GM06990 (cell line): ENCODE measurements around the gene VEGFC.

Source experiments
- DNase-seq: peaks from one replicate; pipeline ENCODE4 v3.0.0-alpha.2; 2011; ENCODE audit not compliant: insufficient read length; ENCODE audit errors: extremely low read depth
- H3K27me3 ChIP-seq: replicated peaks from 2 replicates; pipeline ENCODE4 v1.6.0; 2011; ENCODE audit warnings: low read length; ENCODE audit not compliant: control insufficient read depth, insufficient read depth
- H3K36me3 ChIP-seq: 2 replicates; pipeline ENCODE4 v1.5.1; 2011; ENCODE audit warnings: low read length; ENCODE audit not compliant: control insufficient read depth, insufficient read depth
- H3K4me3 ChIP-seq: replicated peaks from 2 replicates; pipeline ENCODE4 v1.5.1; 2011; ENCODE audit warnings: low read depth, mild to moderate bottlenecking, control low read depth, low read length
- TF ChIP-seq, protein P1 (sequence below): IDR thresholded peaks from 2 replicates; pipeline ENCODE4 v1.5.1; 2011; ENCODE audit warnings: low read length, control low read depth, mild to moderate bottlenecking, inconsistent platforms; ENCODE audit not compliant: insufficient read depth, poor library complexity, severe bottlenecking

Gene VEGFC

DNA sequence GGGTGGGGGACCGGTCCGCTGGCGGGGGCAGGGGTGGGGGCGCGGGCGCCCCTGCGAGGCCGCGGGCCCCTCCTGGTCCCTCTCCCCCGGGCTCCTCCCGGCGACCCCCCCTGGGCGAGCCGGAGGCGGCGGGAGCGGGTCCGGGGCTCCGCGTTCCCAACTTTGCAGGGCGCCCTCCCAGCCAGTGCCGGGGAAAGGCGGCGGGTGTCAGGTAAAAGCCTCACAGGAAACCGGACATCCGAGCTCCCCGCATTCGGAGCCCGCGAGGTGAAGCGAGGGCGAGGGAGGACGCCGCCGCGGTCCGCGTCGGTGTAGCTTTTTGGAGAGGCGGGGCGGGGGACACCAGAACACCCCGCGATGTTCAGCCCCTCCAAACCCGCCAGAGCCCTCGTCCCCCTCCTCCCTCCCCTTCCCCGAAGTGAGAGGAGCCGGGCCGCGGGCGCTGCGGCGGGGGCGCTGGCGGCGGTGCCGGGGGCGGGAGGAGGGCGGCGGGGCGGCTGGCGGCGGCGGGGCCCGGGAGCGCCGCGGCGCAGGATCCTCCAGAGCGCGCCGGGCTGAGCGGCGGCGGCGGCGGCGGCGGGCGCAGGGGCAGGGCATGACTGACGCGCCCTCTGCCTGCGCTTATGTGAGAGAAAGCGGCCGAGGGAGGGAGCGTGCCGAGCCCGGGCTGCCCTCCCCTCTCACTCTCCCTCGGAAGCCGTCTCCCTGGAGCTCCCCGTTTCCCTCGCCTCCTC is at the start of gene VEGFC:
TSS of gene VEGFC (minus strand) at position 597 of the 734 bp plus-strand sequence. CDS start 611 bp downstream, outside the sequence.
- TF ChIP-seq, protein P1, sequence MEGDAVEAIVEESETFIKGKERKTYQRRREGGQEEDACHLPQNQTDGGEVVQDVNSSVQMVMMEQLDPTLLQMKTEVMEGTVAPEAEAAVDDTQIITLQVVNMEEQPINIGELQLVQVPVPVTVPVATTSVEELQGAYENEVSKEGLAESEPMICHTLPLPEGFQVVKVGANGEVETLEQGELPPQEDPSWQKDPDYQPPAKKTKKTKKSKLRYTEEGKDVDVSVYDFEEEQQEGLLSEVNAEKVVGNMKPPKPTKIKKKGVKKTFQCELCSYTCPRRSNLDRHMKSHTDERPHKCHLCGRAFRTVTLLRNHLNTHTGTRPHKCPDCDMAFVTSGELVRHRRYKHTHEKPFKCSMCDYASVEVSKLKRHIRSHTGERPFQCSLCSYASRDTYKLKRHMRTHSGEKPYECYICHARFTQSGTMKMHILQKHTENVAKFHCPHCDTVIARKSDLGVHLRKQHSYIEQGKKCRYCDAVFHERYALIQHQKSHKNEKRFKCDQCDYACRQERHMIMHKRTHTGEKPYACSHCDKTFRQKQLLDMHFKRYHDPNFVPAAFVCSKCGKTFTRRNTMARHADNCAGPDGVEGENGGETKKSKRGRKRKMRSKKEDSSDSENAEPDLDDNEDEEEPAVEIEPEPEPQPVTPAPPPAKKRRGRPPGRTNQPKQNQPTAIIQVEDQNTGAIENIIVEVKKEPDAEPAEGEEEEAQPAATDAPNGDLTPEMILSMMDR = no peak
- Histone ChIP-seq H3K27me3 (no peaks in the 10 kb centered on the region; the same call in 1 of the 2 replicates), H3K36me3 (no peaks in the 10 kb centered on the region), H3K4me3 (no peak within 1 kb of the TSS)
- DNase-seq = no peak

DNA sequence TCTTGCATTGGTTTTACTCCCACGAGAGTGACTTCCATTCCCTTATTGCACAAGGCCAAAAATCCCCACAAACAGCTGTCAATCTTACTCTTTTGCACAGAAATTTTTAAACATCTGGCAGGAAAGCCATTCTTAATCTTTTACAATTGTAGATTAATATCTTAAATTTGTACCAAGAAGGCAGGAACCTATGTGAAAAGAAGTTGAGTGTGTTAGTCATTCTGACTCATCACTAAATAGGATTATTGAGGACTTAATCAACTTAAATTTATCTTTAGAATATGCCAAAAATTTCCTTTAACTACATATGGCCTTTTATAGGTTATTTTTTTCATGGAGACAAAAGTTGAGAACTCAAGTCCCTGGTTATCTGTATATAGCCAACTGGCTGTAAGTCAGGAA is 49.0 kb upstream of the VEGFC start:
- Histone ChIP-seq H3K36me3 (no peaks in the 10 kb centered on the region), H3K27me3 (no peaks in the 10 kb centered on the region), H3K4me3 (no peak overlapping the region)
- TF ChIP-seq, protein P1 = no peak
- no peak for DNase-seq

DNA sequence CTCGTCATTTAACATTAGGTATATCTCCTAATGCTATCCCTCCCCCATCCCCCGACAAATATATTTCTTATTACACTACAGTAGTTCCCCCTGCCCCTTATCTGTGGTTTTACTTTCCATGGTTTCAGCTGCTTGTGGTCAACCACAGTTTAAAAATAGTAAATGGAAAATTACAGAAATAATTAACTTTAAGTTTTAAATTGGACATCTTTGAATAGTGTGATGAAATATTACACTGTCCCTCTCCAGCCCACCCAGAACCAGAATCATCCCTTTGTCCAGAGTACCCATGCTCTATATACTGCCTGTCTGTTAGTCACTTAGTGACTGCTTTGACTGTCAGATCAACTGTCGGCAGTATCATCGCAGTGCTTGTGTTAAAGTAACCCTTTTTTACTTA is 47.4 kb upstream of the VEGFC start:
- Histone ChIP-seq H3K27me3 (no peaks in the 10 kb centered on the region), H3K4me3 (no peak overlapping the region), H3K36me3 (no peaks in the 10 kb centered on the region)
- no peak for DNase-seq
- TF ChIP-seq, protein P1 = no peak

DNA sequence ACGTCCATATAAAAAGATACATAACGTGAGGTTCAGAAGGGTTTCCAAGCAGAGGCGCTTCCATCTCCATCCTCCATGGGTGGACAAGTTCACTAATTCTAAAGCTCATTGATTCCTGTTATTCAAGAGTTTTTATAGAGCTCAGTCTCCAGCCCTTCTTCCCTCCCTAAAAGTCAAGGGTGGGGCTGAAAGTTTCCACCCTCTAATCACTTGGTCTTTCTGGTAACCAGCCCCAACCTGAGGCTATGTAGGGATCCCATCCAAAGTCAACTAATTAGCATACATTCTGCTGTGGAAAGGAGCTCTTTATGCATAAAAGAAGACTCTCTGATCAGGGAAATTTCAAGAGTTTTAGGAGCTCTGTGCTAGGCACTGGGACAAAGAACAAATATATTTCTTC is 46.9 kb upstream of the VEGFC start:
- no peaks in the 10 kb centered on the region for H3K27me3 ChIP-seq
- H3K4me3 ChIP-seq = no peak overlapping the region
- no peaks in the 10 kb centered on the region for H3K36me3 ChIP-seq
- TF ChIP-seq, protein P1 = no peak
- DNase-seq = no peak

DNA sequence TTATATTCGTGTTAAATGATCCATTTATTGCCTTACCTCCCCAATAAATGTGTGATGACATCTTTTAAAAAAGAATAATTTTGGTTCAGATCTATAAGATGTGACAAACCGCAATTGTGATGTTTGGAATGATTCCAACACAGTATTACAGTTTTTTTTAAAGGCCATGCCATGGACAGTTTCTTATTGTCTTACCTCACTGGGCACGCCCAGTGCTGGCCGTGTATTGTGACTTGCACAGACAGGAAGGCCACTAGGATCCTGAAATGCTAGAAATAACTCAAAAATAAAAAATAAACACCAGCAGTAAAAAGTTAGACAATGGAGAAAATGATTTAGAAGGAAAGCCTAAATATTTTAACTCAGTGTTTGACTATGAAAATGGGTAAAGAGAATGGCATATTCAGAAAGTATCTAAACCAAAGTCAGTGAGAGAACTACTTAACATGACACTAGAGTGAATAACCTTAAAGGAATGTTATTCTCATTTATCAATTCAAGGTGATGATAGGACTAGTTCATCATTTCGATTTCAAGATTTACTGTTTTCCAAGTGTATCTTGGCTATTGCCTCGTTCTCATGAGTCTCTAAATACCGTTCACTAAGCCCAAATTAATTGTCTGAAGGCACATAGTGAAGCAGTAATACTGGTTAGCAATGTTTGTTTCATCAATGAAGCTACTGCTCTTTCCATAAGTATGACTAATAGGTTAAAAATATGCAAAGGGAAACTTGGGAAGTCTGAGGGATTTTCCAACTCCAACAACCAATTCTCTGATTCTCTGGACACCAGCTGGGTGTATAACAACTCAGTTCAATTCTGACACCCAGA is 46.1 kb upstream of the VEGFC start:
- no peak overlapping the region for H3K4me3 ChIP-seq
- TF ChIP-seq, protein P1 = no peak
- no peak for DNase-seq

More for the DNA sequence above, 46.1 kb upstream of the VEGFC start:
- Histone ChIP-seq H3K27me3 (no peaks in the 10 kb centered on the region), H3K36me3 (no peaks in the 10 kb centered on the region)
